SK-N-MC (cell line): ENCODE results near the gene PARP1.

ENCODE experiments used
- EZH2 ChIP-seq: fragments of 200-600 bp; sonication (generic); IDR thresholded peaks from one replicate; pipeline ENCODE4 v1.6.1; 2017; ENCODE audit warnings: antibody characterized with exemption
- POLR2AphosphoS5 ChIP-seq: IDR thresholded peaks from 2 replicates; pipeline ENCODE4 v1.6.1; 2012; ENCODE audit warnings: mild to moderate bottlenecking, low read depth, low read length, borderline replicate concordance

DNA sequence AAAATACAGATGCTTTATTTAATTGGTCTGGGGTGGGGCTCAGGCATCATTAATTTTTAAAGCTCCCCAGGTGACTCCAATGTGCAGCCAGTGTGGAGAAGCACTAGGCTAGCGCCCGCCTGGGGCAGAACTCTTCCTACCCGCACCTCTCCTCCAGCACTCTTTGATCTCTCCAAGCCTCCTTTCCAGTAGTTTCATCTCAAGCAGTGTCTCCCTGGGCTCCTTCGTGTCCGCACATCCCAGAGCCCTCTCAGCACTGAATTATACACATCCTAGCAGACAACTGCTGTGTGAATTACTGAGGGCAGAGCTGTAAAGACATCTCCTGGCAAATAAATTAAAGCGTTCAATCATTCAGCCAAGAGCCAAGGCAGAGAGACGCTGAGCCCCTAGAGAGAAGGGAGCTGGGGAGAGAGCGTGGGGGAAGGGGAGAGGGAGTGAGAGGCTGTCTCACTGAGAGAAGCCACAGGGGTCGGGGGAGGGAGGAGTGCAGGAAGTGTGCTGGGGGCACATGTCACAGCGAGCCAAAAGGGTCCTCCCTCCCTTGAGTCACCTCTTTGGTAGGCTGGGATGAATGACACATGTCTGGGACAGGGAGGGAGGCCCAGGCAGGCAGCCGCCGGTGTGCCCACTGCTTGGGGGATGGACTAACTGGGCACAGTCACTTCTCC is 21.0 kb upstream of the PARP1 start:
- TF ChIP-seq POLR2AphosphoS5 = no peak
- no peak for TF ChIP-seq EZH2
